ENCODE data around the gene ATF7. TPM values are rescaled to one million over a fixed set of nuclear protein-coding genes. Genes with fewer than 3 reads are reported as not detected.

ATF7 gene
- total and polyA plus RNA-seq, 9 of the 15 experiments (the other 6 are each of a cell fraction or from before 2014, with no cell fraction given) = 10.6 to 30.4 (median 20.7) TPM

DNA sequence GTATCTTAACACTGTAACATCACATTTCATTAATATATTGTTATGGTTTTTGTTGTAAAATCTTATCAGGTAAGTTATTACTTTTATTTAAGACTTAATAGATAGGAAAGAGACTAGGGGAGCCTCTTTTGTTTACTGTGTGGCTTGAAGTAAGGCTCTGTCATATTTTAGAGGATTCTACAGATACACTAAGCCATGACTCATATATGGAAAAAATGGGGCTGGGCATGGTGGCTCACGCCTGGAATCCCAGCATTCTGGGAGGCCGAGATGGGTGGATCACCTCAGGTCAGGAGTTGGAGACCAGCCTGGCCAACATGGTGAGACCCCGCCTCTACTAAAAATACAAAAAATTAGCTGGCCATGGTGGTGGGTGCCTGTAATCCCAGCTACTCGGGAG, 95.3 kb downstream of the ATF7 start (continued):
- TF ChIP-seq ZNF274 (IDR thresholded peaks at IDR 0.05; ENCODE audit: borderline replicate concordance, low read depth, low read length) = no peak
- no peak for TF ChIP-seq NCOA2 (IDR thresholded peaks at IDR 0.05; ENCODE audit: partially characterized antibody in 2 of 2)
- TF ChIP-seq SREBF2 (CRISPR knock-in tag; IDR thresholded peaks at IDR 0.05) = no peak
- TF ChIP-seq, protein P1, sequence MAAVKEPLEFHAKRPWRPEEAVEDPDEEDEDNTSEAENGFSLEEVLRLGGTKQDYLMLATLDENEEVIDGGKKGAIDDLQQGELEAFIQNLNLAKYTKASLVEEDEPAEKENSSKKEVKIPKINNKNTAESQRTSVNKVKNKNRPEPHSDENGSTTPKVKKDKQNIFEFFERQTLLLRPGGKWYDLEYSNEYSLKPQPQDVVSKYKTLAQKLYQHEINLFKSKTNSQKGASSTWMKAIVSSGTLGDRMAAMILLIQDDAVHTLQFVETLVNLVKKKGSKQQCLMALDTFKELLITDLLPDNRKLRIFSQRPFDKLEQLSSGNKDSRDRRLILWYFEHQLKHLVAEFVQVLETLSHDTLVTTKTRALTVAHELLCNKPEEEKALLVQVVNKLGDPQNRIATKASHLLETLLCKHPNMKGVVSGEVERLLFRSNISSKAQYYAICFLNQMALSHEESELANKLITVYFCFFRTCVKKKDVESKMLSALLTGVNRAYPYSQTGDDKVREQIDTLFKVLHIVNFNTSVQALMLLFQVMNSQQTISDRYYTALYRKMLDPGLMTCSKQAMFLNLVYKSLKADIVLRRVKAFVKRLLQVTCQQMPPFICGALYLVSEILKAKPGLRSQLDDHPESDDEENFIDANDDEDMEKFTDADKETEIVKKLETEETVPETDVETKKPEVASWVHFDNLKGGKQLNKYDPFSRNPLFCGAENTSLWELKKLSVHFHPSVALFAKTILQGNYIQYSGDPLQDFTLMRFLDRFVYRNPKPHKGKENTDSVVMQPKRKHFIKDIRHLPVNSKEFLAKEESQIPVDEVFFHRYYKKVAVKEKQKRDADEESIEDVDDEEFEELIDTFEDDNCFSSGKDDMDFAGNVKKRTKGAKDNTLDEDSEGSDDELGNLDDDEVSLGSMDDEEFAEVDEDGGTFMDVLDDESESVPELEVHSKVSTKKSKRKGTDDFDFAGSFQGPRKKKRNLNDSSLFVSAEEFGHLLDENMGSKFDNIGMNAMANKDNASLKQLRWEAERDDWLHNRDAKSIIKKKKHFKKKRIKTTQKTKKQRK (IDR thresholded peaks at IDR 0.05; ENCODE audit: borderline replicate concordance, low read depth, low read length) = no peak
- TF ChIP-seq ETV5 (CRISPR knock-in tag; IDR thresholded peaks at IDR 0.05; ENCODE audit: low read depth) = no peak
- TF ChIP-seq BCL6 (CRISPR knock-in tag; IDR thresholded peaks at IDR 0.05) = no peak
- TF ChIP-seq ZNF785 (CRISPR knock-in tag; IDR thresholded peaks at IDR 0.05) = no peak
- TF ChIP-seq POLR2G (IDR thresholded peaks at IDR 0.05; ENCODE audit: low read depth, low read length) = no peak
- TF ChIP-seq, protein P2, sequence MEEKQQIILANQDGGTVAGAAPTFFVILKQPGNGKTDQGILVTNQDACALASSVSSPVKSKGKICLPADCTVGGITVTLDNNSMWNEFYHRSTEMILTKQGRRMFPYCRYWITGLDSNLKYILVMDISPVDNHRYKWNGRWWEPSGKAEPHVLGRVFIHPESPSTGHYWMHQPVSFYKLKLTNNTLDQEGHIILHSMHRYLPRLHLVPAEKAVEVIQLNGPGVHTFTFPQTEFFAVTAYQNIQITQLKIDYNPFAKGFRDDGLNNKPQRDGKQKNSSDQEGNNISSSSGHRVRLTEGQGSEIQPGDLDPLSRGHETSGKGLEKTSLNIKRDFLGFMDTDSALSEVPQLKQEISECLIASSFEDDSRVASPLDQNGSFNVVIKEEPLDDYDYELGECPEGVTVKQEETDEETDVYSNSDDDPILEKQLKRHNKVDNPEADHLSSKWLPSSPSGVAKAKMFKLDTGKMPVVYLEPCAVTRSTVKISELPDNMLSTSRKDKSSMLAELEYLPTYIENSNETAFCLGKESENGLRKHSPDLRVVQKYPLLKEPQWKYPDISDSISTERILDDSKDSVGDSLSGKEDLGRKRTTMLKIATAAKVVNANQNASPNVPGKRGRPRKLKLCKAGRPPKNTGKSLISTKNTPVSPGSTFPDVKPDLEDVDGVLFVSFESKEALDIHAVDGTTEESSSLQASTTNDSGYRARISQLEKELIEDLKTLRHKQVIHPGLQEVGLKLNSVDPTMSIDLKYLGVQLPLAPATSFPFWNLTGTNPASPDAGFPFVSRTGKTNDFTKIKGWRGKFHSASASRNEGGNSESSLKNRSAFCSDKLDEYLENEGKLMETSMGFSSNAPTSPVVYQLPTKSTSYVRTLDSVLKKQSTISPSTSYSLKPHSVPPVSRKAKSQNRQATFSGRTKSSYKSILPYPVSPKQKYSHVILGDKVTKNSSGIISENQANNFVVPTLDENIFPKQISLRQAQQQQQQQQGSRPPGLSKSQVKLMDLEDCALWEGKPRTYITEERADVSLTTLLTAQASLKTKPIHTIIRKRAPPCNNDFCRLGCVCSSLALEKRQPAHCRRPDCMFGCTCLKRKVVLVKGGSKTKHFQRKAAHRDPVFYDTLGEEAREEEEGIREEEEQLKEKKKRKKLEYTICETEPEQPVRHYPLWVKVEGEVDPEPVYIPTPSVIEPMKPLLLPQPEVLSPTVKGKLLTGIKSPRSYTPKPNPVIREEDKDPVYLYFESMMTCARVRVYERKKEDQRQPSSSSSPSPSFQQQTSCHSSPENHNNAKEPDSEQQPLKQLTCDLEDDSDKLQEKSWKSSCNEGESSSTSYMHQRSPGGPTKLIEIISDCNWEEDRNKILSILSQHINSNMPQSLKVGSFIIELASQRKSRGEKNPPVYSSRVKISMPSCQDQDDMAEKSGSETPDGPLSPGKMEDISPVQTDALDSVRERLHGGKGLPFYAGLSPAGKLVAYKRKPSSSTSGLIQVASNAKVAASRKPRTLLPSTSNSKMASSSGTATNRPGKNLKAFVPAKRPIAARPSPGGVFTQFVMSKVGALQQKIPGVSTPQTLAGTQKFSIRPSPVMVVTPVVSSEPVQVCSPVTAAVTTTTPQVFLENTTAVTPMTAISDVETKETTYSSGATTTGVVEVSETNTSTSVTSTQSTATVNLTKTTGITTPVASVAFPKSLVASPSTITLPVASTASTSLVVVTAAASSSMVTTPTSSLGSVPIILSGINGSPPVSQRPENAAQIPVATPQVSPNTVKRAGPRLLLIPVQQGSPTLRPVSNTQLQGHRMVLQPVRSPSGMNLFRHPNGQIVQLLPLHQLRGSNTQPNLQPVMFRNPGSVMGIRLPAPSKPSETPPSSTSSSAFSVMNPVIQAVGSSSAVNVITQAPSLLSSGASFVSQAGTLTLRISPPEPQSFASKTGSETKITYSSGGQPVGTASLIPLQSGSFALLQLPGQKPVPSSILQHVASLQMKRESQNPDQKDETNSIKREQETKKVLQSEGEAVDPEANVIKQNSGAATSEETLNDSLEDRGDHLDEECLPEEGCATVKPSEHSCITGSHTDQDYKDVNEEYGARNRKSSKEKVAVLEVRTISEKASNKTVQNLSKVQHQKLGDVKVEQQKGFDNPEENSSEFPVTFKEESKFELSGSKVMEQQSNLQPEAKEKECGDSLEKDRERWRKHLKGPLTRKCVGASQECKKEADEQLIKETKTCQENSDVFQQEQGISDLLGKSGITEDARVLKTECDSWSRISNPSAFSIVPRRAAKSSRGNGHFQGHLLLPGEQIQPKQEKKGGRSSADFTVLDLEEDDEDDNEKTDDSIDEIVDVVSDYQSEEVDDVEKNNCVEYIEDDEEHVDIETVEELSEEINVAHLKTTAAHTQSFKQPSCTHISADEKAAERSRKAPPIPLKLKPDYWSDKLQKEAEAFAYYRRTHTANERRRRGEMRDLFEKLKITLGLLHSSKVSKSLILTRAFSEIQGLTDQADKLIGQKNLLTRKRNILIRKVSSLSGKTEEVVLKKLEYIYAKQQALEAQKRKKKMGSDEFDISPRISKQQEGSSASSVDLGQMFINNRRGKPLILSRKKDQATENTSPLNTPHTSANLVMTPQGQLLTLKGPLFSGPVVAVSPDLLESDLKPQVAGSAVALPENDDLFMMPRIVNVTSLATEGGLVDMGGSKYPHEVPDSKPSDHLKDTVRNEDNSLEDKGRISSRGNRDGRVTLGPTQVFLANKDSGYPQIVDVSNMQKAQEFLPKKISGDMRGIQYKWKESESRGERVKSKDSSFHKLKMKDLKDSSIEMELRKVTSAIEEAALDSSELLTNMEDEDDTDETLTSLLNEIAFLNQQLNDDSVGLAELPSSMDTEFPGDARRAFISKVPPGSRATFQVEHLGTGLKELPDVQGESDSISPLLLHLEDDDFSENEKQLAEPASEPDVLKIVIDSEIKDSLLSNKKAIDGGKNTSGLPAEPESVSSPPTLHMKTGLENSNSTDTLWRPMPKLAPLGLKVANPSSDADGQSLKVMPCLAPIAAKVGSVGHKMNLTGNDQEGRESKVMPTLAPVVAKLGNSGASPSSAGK (IDR thresholded peaks at IDR 0.05) = no peak

All from K562 (cell line).